K562 (cell line): ENCODE measurements around the gene FEM1B. TPM values are rescaled to one million over a fixed set of nuclear protein-coding genes. Genes with fewer than 3 reads are reported as not detected.

ENCODE experiments used
- ATAC-seq: fragments of 200-7000 bp; cut with Tn5 transposase; 3 replicates; pipeline ENCODE4 v1.9.1; 2020; ENCODE audit warnings: moderate library complexity
- BruUV-seq: library from RNA; stranded (reverse); fragments of 400-500 nt; replicated peaks from 2 replicates; lab custom pipeline; 2021; lab: Mats Ljungman, UMichigan
- CTCF ChIA-PET: fragments of 300-600 bp; formaldehyde crosslinking; extraction: SDS; loops from one replicate; lab custom pipeline; 2021; ENCODE audit warnings: low intra/inter-chr PET ratio; lab: Yijun Ruan, JAX
- POLR2A ChIA-PET: fragments of 300-600, 350-650 bp; sonication (Branson Sonifier 250); formaldehyde crosslinking; extraction: SDS; loops from one replicate; lab custom pipeline; 2021; ENCODE audit warnings: antibody characterized with exemption, inconsistent platforms; lab: Yijun Ruan, JAX
- DNase-seq, 4 experiments: peaks; one replicate each; pipeline versions ENCODE4 v3.0.0 to v3.0.0-alpha.2; 2011 to 2018; ENCODE audit warnings: low spot score in 3 of 4, mixed read lengths in 3 of 4; ENCODE audit errors: extremely low read depth in 1 of 4
- FAIRE-seq: peaks from 2 replicates; lab custom pipeline; 2011; peaks lifted over from hg19 to GRCh38; lab: Jason Lieb, UNC
- H2AFZ ChIP-seq: 2 replicates; pipeline ENCODE4 v1.6.0; 2011; ENCODE audit warnings: low read depth, low read length, control low read depth, inconsistent platforms
- H3K27ac ChIP-seq: fragments of 200-600 bp; 3 replicates; pipeline ENCODE4 v1.8.0; 2011; ENCODE audit warnings: low read depth, mild to moderate bottlenecking, control low read depth, inconsistent platforms, low read length, moderate library complexity, mixed read lengths; ENCODE audit errors: extremely low read depth
- H3K27me3 ChIP-seq, 2 experiments: fragments of 300-600 bp in 1 of 2; 2 replicates in 1 of 2; 3 replicates in 1 of 2; pipeline versions ENCODE4 v1.6.0 to v1.8.0; 2011; ENCODE audit warnings: inconsistent platforms in 2 of 2, low read length in 2 of 2, mild to moderate bottlenecking in 1 of 2, mixed read lengths in 1 of 2, moderate library complexity in 1 of 2; ENCODE audit not compliant: control insufficient read depth in 2 of 2, insufficient read depth in 2 of 2
- H3K36me3 ChIP-seq: fragments of 300-600 bp; 3 replicates; pipeline ENCODE4 v1.8.0; 2011; ENCODE audit warnings: mild to moderate bottlenecking, low read length, inconsistent platforms; ENCODE audit not compliant: control insufficient read depth, insufficient read depth
- H3K4me1 ChIP-seq, 2 experiments: fragments of 200-600 bp in 1 of 2; replicated peaks in 1 of 2; 2 replicates in 1 of 2; 3 replicates in 1 of 2; pipeline versions ENCODE4 v1.5.1 to v1.8.0; 2011; ENCODE audit warnings: inconsistent platforms in 2 of 2, low read length in 2 of 2, mild to moderate bottlenecking in 1 of 2, mixed read lengths in 1 of 2, moderate library complexity in 1 of 2; ENCODE audit not compliant: control insufficient read depth in 2 of 2, insufficient read depth in 2 of 2
- H3K4me2 ChIP-seq: 2 replicates; pipeline ENCODE4 v1.6.1; 2011; ENCODE audit warnings: low read length, control low read depth, inconsistent platforms, mixed read lengths; ENCODE audit not compliant: insufficient read depth
- H3K4me3 ChIP-seq: fragments of 200-600 bp; sonication (generic), shearing (Covaris generic); 2 replicates; pipeline ENCODE4 v1.5.1; 2016; ENCODE audit warnings: control low read depth, inconsistent platforms
- H3K79me2 ChIP-seq: fragments of 200-600 bp; 3 replicates; pipeline ENCODE4 v1.8.0; 2011; ENCODE audit warnings: low read length, inconsistent platforms; ENCODE audit not compliant: control insufficient read depth, insufficient read depth
- H3K9ac ChIP-seq, 2 experiments: 2 replicates each; pipeline versions ENCODE4 v1.6.0 to v1.6.1; 2011; ENCODE audit warnings: low read depth in 2 of 2, low read length in 2 of 2, control low read depth in 1 of 2, inconsistent platforms in 1 of 2, mild to moderate bottlenecking in 1 of 2, mixed read lengths in 1 of 2; ENCODE audit not compliant: insufficient read depth in 1 of 2
- H3K9me1 ChIP-seq: one replicate; pipeline ENCODE4 v1.6.0; 2011; ENCODE audit warnings: inconsistent platforms, mild to moderate bottlenecking, low read length, moderate library complexity; ENCODE audit not compliant: control insufficient read depth, insufficient read depth
- H3K9me3 ChIP-seq: replicated peaks from 2 replicates; pipeline ENCODE4 v1.5.1; 2011; ENCODE audit warnings: low read depth, low read length, inconsistent platforms; ENCODE audit not compliant: control insufficient read depth, insufficient read depth
- H4K20me1 ChIP-seq: replicated peaks from 2 replicates; pipeline ENCODE4 v1.6.1; 2011; ENCODE audit warnings: low read length, inconsistent platforms, mixed read lengths; ENCODE audit not compliant: control insufficient read depth, insufficient read depth
- BCOR ChIP-seq: fragments of 450-650 bp; IDR thresholded peaks from 2 replicates; pipeline ENCODE4 v1.6.1; 2016
- BHLHE40 ChIP-seq: IDR thresholded peaks from 2 replicates; pipeline ENCODE4 v1.6.1; 2011; ENCODE audit warnings: low read length, improper control_type of control experiment
- E2F3 ChIP-seq: fragments of 250-450 bp; sonication (Bioruptor Pico); IDR thresholded peaks from 2 replicates; pipeline ENCODE4 v1.4.0; 2020; ENCODE audit warnings: mild to moderate bottlenecking
- KDM1A ChIP-seq, 2 experiments: fragments of 450-650 bp; IDR thresholded peaks; 2 replicates each; pipeline ENCODE4 v1.6.1; 2016; ENCODE audit warnings: mild to moderate bottlenecking in 2 of 2
- MED1 ChIP-seq: sonication (generic); formaldehyde crosslinking; IDR thresholded peaks from 2 replicates; pipeline ENCODE4 v1.8.1; 2023; ENCODE audit warnings: missing genetic modification reagents, borderline replicate concordance
- NCOA6 ChIP-seq: fragments of 450-650 bp; IDR thresholded peaks from 2 replicates; pipeline ENCODE4 v1.6.1; 2017; ENCODE audit warnings: mild to moderate bottlenecking
- RBM25 ChIP-seq: fragments of 200-400 bp; formaldehyde crosslinking; IDR thresholded peaks from 2 replicates; pipeline ENCODE4 v1.6.1; 2018; ENCODE audit warnings: low read length, low read depth, moderate library complexity; ENCODE audit not compliant: severe bottlenecking
- SMAD2 ChIP-seq: fragments of 150-350 bp; IDR thresholded peaks from 2 replicates; pipeline ENCODE4 v1.6.1; 2014; ENCODE audit warnings: low read depth, mild to moderate bottlenecking, low read length
- ZFP36 ChIP-seq: fragments of 150-350 bp; IDR thresholded peaks from 2 replicates; pipeline ENCODE4 v1.6.1; 2018; ENCODE audit warnings: low read length, low read depth; ENCODE audit not compliant: partially characterized antibody
- ZNF23 ChIP-seq: fragments of 250-450 bp; sonication (Bioruptor Pico); IDR thresholded peaks from 2 replicates; pipeline ENCODE4 v1.4.0; 2020; ENCODE audit warnings: mild to moderate bottlenecking
- WGBS: fragments of 100-300 bp; shearing (Covaris generic); methylation state at CpG from one replicate; pipeline ENCODE4 v1.1.6; 2016; ENCODE audit warnings: low coverage, mixed read lengths; ENCODE audit not compliant: insufficient coverage; ENCODE audit errors: missing lambda C conversion rate; 5-methylcytosine and 5-hydroxymethylcytosine counted together
- in situ Hi-C: fragments of 300-500 bp; cut with MboI; formaldehyde crosslinking; loops from 4 replicates; pipeline ENCODE4 v1.15.0; 2018; ENCODE audit warnings: inconsistent platforms, mixed read lengths
- intact Hi-C: fragments of 100-400 bp; cut with micrococcal nuclease; formaldehyde crosslinking; loops from 2 replicates; pipeline ENCODE4 v1.14.2; 2022
- polyA plus RNA-seq, 8 experiments: library from polyadenylated mRNA; depleted of rRNA in 4 of 8; stranded (reverse) in 5 of 8; unstranded in 3 of 8; fragments of >200 nt; fragmentation: Nextera tagmentation in 2 of 8; fragmentation: Illumina TruSeq in 1 of 8; extraction: Ambion mirVana in 2 of 8; extraction: Trizol in 1 of 8; gene quantifications; 2 replicates each; pipeline versions ENCODE4 v1.2.1 to v1.2.3, GENCODE V29; 2011 to 2014; ENCODE audit warnings: inconsistent platforms in 1 of 8, missing spikeins in 1 of 8
- total RNA-seq, 7 experiments: library from RNA; depleted of rRNA in 6 of 7; stranded (reverse); fragments of >200 nt in 6 of 7; fragmentation: Illumina TruSeq in 2 of 7; extraction: Trizol in 2 of 7; gene quantifications; 2 replicates each; pipeline versions ENCODE4 v1.2.1 to v1.2.3, GENCODE V29; 2011 to 2021; ENCODE audit warnings: low replicate concordance in 1 of 7

FEM1B gene
- total and polyA plus RNA-seq, 9 of the 15 experiments (the other 6 are each of a cell fraction or from before 2014, with no cell fraction given): 5.9 to 61.6 (median 20.1) TPM

DNA sequence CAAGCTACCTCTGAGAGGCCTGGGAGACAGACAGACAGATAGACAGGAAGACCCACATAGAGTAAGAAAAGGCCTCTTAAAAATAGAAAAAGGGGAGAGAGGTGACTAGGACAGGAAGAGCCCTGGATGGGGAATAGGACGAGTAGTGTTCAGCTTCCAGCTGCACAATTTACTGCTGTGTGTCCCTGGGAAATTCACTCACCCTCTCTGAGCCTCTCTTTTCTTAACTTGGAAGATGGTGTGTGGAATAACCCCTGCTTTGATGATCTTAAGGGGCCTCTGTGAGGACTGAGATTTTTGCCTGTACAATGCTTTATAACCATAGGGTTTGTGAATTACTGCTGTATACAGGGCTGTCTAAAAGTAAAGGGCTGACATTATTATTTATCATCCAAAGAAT lies 37.5 kb downstream of the FEM1B start:
- Histone ChIP-seq H3K36me3 (no peaks in the 10 kb centered on the region), H3K4me2 (no peak overlapping the region), H3K4me3 (no peak overlapping the region), H3K27ac (no peak overlapping the region), H3K9me3 (no peaks in the 10 kb centered on the region), H3K79me2 (no peaks in the 10 kb centered on the region), H3K27me3 (peaks cover 22 to 73% of the 10 kb centered on the region in 2 experiments; a peak in 4 of 5 replicates), H3K4me1 (peaks cover 0 to 5% of the 10 kb centered on the region in 2 experiments; a peak in 2 of 5 replicates), H2AFZ (no peak overlapping the region), H4K20me1 (peaks cover 8% of the 10 kb centered on the region; the same call in 1 of the 2 replicates), H3K9me1 (no peaks in the 10 kb centered on the region), H3K9ac (no peak overlapping the region)
- DNase-seq (no peak), FAIRE-seq (no peak), ATAC-seq (no peak)
- in situ Hi-C loops: no loop called here
- intact Hi-C loops: no loop called here
- 0% methylated on average over 1 of the region's 1 CpG for WGBS
- TF ChIP-seq BHLHE40 (no peak), SMAD2 (no peak), E2F3 (CRISPR knock-in tag) (no peak), NCOA6 (no peak), ZNF23 (CRISPR knock-in tag) (no peak), ZFP36 (peak; percentile 85), KDM1A (IDR thresholded peaks at IDR 0.05) (0 out of 4 replicates have a peak, but pooled peaks of 1 of the 2 experiments have one; percentile 33), MED1 (CRISPR knock-in tag) (no peak), RBM25 (peak; percentile 96), BCOR (peak; percentile 62; the same call in 1 of the 2 replicates)
- ChIA-PET CTCF (no interaction called here), POLR2A (interaction anchor here (0.6 to 1.2 kb wide), 2 partner anchors 8 to 51 kb away, joined by 3 read pairs; no protein-coding TSS in a partner anchor)
- no TSS peak for BruUV-seq
